Testis (tissue), 3 donors: Measurements from ENCODE around the gene SPSB1. TPM values are rescaled to one million over a fixed set of nuclear protein-coding genes. Genes with fewer than 3 reads are reported as not detected.

Source experiments
- DNase-seq: peaks from one replicate; pipeline ENCODE4 v3.0.0-alpha.2; 2019
- H3K27ac ChIP-seq, 2 donors: fragments of 200-600 bp; sonication (generic); one replicate each; pipeline ENCODE4 v1.5.1; 2019
- H3K27me3 ChIP-seq: fragments of 200-600 bp; sonication (generic); one replicate; pipeline ENCODE4 v1.5.1; 2019
- H3K36me3 ChIP-seq: fragments of 200-600 bp; sonication (generic); one replicate; pipeline ENCODE4 v1.5.1; 2017; ENCODE audit warnings: low read depth; ENCODE audit errors: missing control alignments
- H3K4me1 ChIP-seq: fragments of 200-600 bp; sonication (generic); one replicate; pipeline ENCODE4 v1.5.1; 2019
- H3K4me3 ChIP-seq, 2 donors: fragments of 200-600 bp; sonication (generic); one replicate each; pipeline ENCODE4 v1.5.1; 2017 to 2019
- H3K9me3 ChIP-seq: fragments of 200-600 bp; sonication (generic); one replicate; pipeline ENCODE4 v1.5.1; 2017
- POLR2A ChIP-seq: fragments of 450-650 bp; IDR thresholded peaks from one replicate; pipeline ENCODE4 v1.6.1; 2017; ENCODE audit warnings: antibody characterized with exemption, mild to moderate bottlenecking, moderate library complexity
- WGBS, 2 donors: methylation state at CpG; one replicate each; pipeline ENCODE4 v1.1.5; 2018; 5-methylcytosine and 5-hydroxymethylcytosine counted together
- intact Hi-C: fragments of 100-400 bp; cut with DNase I; formaldehyde crosslinking; loops from one replicate; pipeline ENCODE4 v1.15.1; 2023; ENCODE audit warnings: low total_unique reads
- polyA plus RNA-seq: library from polyadenylated mRNA; stranded (reverse); fragments of 350-450 nt; fragmentation: Illumina TruSeq; extraction: RNeasy Lipid Tissue Mini Kit (QIAGEN cat#74804); gene quantifications from one replicate; pipeline ENCODE4 v1.2.3, GENCODE V29; 2014; ENCODE audit warnings: low read depth, low replicate concordance; ENCODE audit not compliant: insufficient read depth
- total RNA-seq, 2 donors: library from RNA; depleted of rRNA; stranded (reverse); fragments of >200 nt; gene quantifications; one replicate each; pipeline ENCODE4 v1.2.3, GENCODE V29; 2016
- TF ChIP-seq, protein P1 (sequence below), 3 experiments: fragments of 450-650 bp in 2 of 3; fragments of 200-600 bp in 1 of 3; sonication (generic) in 1 of 3; IDR thresholded peaks; one replicate each; pipeline ENCODE4 v1.5.1; 2016 to 2019; ENCODE audit warnings: antibody characterized with exemption in 3 of 3, mild to moderate bottlenecking in 2 of 3, moderate library complexity in 1 of 3

SPSB1 gene
- total and polyA plus RNA-seq, 3 donors from 2014 or later: 19.8 to 37.9 (median 30.0) TPM

- Histone ChIP-seq H3K4me1 (peaks cover 40% of the 10 kb centered on the region), H3K36me3 (no peaks in the 10 kb centered on the region), H3K4me3 (peak overlapping the region; percentile 85 to 86), H3K27ac (peak overlapping the region; percentile 39 to 93), H3K9me3 (no peaks in the 10 kb centered on the region), H3K27me3 (no peaks in the 10 kb centered on the region)
- no peak for TF ChIP-seq POLR2A
- TF ChIP-seq, protein P1, sequence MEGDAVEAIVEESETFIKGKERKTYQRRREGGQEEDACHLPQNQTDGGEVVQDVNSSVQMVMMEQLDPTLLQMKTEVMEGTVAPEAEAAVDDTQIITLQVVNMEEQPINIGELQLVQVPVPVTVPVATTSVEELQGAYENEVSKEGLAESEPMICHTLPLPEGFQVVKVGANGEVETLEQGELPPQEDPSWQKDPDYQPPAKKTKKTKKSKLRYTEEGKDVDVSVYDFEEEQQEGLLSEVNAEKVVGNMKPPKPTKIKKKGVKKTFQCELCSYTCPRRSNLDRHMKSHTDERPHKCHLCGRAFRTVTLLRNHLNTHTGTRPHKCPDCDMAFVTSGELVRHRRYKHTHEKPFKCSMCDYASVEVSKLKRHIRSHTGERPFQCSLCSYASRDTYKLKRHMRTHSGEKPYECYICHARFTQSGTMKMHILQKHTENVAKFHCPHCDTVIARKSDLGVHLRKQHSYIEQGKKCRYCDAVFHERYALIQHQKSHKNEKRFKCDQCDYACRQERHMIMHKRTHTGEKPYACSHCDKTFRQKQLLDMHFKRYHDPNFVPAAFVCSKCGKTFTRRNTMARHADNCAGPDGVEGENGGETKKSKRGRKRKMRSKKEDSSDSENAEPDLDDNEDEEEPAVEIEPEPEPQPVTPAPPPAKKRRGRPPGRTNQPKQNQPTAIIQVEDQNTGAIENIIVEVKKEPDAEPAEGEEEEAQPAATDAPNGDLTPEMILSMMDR (IDR thresholded peaks at IDR 0.05): no peak
- DNase-seq: no peak
- 0% methylated on average over 15 of the region's 43 CpGs; no CpG with 5 or more reads in 1 of the 2 donors for WGBS, 2 donors
- intact Hi-C loops: loop anchor here (10.0 kb wide), 1 partner anchor 152 kb away; no protein-coding TSS in a partner anchor
Measured at GRCh38 chr1:9293241-9293532, 493 bp downstream of the SPSB1 start.

DNA sequence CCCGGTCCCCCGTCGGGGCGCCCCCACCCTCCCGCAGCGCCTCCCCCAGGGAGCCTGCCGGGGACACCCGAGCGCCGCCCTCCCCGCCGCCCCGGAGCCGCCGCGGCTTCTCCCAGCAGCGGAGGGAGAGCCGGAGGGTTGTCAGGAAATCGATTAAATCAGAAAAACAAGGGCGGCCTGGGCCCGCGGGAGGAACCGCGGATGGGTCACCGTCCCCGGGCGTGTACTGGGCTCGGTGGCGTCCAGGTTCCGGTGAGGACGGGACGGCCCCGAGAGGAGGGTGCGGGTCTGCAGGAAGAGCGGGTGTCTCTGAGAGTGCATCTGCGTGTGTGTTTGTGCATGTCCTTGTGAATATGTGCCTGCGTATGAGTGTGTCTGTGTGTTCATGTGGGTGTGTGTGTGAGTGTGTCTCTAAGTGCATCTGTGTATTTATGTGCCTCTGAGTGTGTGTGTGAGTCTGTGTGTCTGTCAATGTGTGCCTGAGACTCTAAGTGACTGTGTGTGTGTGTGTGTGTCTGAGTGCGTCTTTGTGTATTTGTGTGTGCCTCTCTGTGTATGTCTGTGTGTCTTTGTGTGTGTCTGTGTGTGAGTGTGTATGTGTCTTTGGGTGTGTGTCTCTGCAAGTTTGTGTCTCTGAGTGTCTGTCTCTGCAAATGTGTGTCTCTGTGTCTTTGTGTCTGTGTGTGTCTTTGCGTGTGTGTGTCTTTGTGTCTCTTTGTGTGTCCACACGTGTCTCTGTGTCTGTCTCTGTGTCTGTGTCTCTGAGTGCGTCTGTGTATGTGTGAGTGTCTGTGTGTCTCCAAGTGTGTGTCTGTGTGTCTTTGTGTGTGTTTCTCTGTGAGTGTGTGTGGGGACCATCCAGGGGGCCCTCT, 1.1 kb downstream of the SPSB1 start:
- DNase-seq: no peak
- TF ChIP-seq, protein P1 (IDR thresholded peaks at IDR 0.05): no peak
- TF ChIP-seq POLR2A: no peak
- peak overlapping the region; percentile 85 to 86 for H3K4me3 ChIP-seq
- H3K9me3 ChIP-seq: no peaks in the 10 kb centered on the region
- H3K36me3 ChIP-seq: no peaks in the 10 kb centered on the region
- peaks cover 40% of the 10 kb centered on the region for H3K4me1 ChIP-seq
- WGBS, 2 donors: 12 to 13% methylated on average over 13 to 14 of the region's 41 CpGs
- peak overlapping the region; percentile 39 to 93 for H3K27ac ChIP-seq
- intact Hi-C loops: loop anchor here (10.0 kb wide), 1 partner anchor 151 kb away; no protein-coding TSS in a partner anchor
- H3K27me3 ChIP-seq: no peaks in the 10 kb centered on the region

- intact Hi-C loops: loop anchor here (10.0 kb wide), 1 partner anchor 150 kb away; no protein-coding TSS in a partner anchor
- WGBS, 2 donors: 30 to 46% methylated on average over 3 to 6 of the region's 6 CpGs
- no peak for DNase-seq
- H3K27me3 ChIP-seq: no peaks in the 10 kb centered on the region
- H3K9me3 ChIP-seq: no peaks in the 10 kb centered on the region
- no peak overlapping the region for H3K27ac ChIP-seq
- H3K4me3 ChIP-seq: no peak overlapping the region
- TF ChIP-seq POLR2A: no peak
- TF ChIP-seq, protein P1 (IDR thresholded peaks at IDR 0.05): no peak
- H3K4me1 ChIP-seq: peaks cover 39% of the 10 kb centered on the region
- H3K36me3 ChIP-seq: no peaks in the 10 kb centered on the region
Measured at GRCh38 chr1:9294405-9294773, 1.7 kb downstream of the SPSB1 start.

- Histone ChIP-seq H3K4me3 (no peak overlapping the region), H3K4me1 (peaks cover 32% of the 10 kb centered on the region), H3K36me3 (no peaks in the 10 kb centered on the region), H3K27ac (no peak overlapping the region), H3K9me3 (no peaks in the 10 kb centered on the region), H3K27me3 (no peaks in the 10 kb centered on the region)
- WGBS, 2 donors: 60 to 68% methylated on average over 6 to 10 of the region's 10 CpGs
- TF ChIP-seq, protein P1 (IDR thresholded peaks at IDR 0.05): no peak
- TF ChIP-seq POLR2A: no peak
- intact Hi-C loops: loop anchor here (10.0 kb wide), 1 partner anchor 150 kb away; no protein-coding TSS in a partner anchor
- no peak for DNase-seq
Measured at GRCh38 chr1:9294910-9295636, 2.4 kb downstream of the SPSB1 start.
